GM21717 (cell line): ENCODE measurements around the gene LCN1.
"Not testable (repeated sequence)": the region's sequence is repeated elsewhere in the genome, so short reads cannot be mapped to it uniquely, and the experiment has no call there.

Experiments
- ATAC-seq: cut with Tn5 transposase; IDR thresholded peaks from one replicate; pipeline ENCODE4 v1.9.1; 2021; ENCODE audit warnings: mild to moderate bottlenecking, moderate library complexity; ENCODE audit not compliant: unreplicated experiment

Gene LCN1

GRCh38 chr9:135504262-135505243 is 16.7 kb upstream of the LCN1 start:
- ATAC-seq = no peak

GRCh38 chr9:135505406-135506187 is 15.6 kb upstream of the LCN1 start:
- no peak for ATAC-seq

- ATAC-seq = no peak
Observed at GRCh38 chr9:135506327-135507103, 14.7 kb upstream of the LCN1 start.

GRCh38 chr9:135507104-135508035 is 13.9 kb upstream of the LCN1 start:
- no peak for ATAC-seq

GRCh38 chr9:135508211-135508820 is 12.9 kb upstream of the LCN1 start:
- no peak for ATAC-seq

- ATAC-seq = no peak
Observed at GRCh38 chr9:135509458-135509857, 11.8 kb upstream of the LCN1 start.

GRCh38 chr9:135512241-135512603 is 9.0 kb upstream of the LCN1 start:
- ATAC-seq = no peak

GRCh38 chr9:135512904-135513303 is 8.3 kb upstream of the LCN1 start:
- ATAC-seq = no peak

- no peak for ATAC-seq
Observed at GRCh38 chr9:135513351-135513846, 7.8 kb upstream of the LCN1 start.

- not testable (repeated sequence) for ATAC-seq
Observed at GRCh38 chr9:135513906-135514305, 7.3 kb upstream of the LCN1 start.

- no peak for ATAC-seq
Observed at GRCh38 chr9:135514342-135515082, 6.7 kb upstream of the LCN1 start.

GRCh38 chr9:135515083-135515951 is 5.9 kb upstream of the LCN1 start:
- no peak for ATAC-seq

- ATAC-seq = no peak
Observed at GRCh38 chr9:135516132-135516860, 4.9 kb upstream of the LCN1 start.

GRCh38 chr9:135517407-135517822 is 3.8 kb upstream of the LCN1 start:
- ATAC-seq = no peak

- ATAC-seq = no peak
Observed at GRCh38 chr9:135519179-135519971, 1.9 kb upstream of the LCN1 start.

- ATAC-seq = no peak
Observed at GRCh38 chr9:135521608-135522095, 412 bp downstream of the LCN1 start.
